ENCODE measurements around the gene HEXD. TPM values are rescaled to one million over a fixed set of nuclear protein-coding genes. Genes with fewer than 3 reads are reported as not detected.
A peak's percentile ranks its signal among the peaks of the same experiment; 100 is the strongest.

HEXD gene
- total and polyA plus RNA-seq, 2 donors (not counting 1 experiment from before 2014, with no cell fraction given) = 6.4 to 16.7 TPM

DNA sequence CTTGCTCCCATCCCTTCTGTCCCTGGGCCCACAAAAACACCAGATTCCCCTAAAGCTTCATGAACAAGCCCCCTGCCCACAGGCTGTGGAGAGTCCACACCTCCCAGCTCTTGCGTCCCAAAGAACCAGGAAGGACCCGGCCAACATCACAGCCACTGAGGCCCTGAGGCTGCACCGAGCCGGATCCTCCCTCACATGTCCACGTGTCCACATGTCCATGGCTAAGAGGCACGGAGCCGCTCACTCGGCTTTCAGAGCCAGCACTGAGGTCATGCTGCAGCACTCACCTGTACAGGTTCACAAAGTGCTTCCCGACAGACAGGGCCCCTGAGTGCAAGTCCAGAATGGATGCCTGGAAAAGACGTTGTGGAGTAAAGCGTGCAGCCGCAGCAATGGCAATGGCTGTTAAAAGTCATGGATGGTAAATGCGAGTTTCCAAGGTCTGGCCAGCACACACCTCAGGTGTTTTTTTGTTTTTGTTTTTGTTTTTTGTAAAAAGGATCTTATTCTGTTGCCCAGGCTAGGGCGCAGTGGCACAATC, 11.9 kb upstream of the HEXD start:
- no peak overlapping the region for H3K9ac ChIP-seq (ENCODE audit: insufficient read depth, low read length)
- no peaks in the 10 kb centered on the region for H3K4me1 ChIP-seq (ENCODE audit: control insufficient read depth, extremely low read depth, insufficient read depth, low read length)
- no peaks in the 10 kb centered on the region for H3K27me3 ChIP-seq (ENCODE audit: control insufficient read depth, insufficient read depth, low read length)
- no peaks in the 10 kb centered on the region for H3K79me2 ChIP-seq (ENCODE audit: control insufficient read depth, insufficient read depth, low read length)
- no peak overlapping the region for H3K4me2 ChIP-seq (ENCODE audit: extremely low read depth, insufficient read depth, low read length)
- TF ChIP-seq, protein P1, sequence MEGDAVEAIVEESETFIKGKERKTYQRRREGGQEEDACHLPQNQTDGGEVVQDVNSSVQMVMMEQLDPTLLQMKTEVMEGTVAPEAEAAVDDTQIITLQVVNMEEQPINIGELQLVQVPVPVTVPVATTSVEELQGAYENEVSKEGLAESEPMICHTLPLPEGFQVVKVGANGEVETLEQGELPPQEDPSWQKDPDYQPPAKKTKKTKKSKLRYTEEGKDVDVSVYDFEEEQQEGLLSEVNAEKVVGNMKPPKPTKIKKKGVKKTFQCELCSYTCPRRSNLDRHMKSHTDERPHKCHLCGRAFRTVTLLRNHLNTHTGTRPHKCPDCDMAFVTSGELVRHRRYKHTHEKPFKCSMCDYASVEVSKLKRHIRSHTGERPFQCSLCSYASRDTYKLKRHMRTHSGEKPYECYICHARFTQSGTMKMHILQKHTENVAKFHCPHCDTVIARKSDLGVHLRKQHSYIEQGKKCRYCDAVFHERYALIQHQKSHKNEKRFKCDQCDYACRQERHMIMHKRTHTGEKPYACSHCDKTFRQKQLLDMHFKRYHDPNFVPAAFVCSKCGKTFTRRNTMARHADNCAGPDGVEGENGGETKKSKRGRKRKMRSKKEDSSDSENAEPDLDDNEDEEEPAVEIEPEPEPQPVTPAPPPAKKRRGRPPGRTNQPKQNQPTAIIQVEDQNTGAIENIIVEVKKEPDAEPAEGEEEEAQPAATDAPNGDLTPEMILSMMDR (conservative IDR thresholded peaks at IDR 0.05 in 1 of 2, IDR thresholded peaks at IDR 0.05 in 1 of 2; ENCODE audit: low read depth in 1 of 2, low read length in 2 of 2) = no peak
- TF ChIP-seq EZH2 (IDR thresholded peaks at IDR 0.05; ENCODE audit: low read length, missing control alignments) = no peak
- no peak overlapping the region for H3K4me3 ChIP-seq (replicated peaks in 1 of 4; ENCODE audit: control extremely low read depth in 1 of 4, insufficient read depth in 1 of 4, low read depth in 3 of 4, low read length in 4 of 4)
- no peaks in the 10 kb centered on the region for H4K20me1 ChIP-seq (ENCODE audit: control insufficient read depth, extremely low read depth, insufficient read depth, low read length)
- H3K36me3 ChIP-seq (ENCODE audit: control insufficient read depth, insufficient read depth, low read length) = peaks cover 5% of the 10 kb centered on the region
- DNase-seq (ENCODE audit: low read depth in 2 of 2) = no peak
- H3K9me3 ChIP-seq (ENCODE audit: control insufficient read depth, insufficient read depth, low read depth, low read length) = no peaks in the 10 kb centered on the region
- H2AFZ ChIP-seq (ENCODE audit: low read length) = no peak overlapping the region
- H3K27ac ChIP-seq (ENCODE audit: insufficient read depth, low read length) = no peak overlapping the region

DNA sequence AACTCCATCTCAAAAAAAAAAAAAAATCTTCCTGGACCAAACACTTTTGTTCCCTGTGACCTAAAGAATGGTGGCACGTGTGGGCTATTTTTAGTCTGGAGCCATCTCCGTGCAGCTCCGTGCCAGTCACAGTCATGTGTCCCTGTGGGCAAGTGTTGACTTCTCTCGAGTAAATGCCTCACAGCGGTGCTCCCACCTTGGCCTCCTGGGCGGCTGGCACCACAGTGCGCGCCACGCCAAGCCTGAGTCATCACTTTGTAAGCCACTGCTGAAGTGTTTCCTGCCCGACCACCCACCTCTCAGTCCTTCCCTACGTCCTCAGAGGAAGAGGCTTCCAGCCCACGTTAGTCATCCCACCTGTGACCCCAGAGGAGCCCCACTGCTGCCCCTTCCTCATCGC, 10.9 kb upstream of the HEXD start:
- Histone ChIP-seq H3K9me3 (ENCODE audit: control insufficient read depth, insufficient read depth, low read depth, low read length) (no peaks in the 10 kb centered on the region), H3K27ac (ENCODE audit: insufficient read depth, low read length) (no peak overlapping the region), H3K79me2 (ENCODE audit: control insufficient read depth, insufficient read depth, low read length) (no peaks in the 10 kb centered on the region), H3K27me3 (ENCODE audit: control insufficient read depth, insufficient read depth, low read length) (no peaks in the 10 kb centered on the region), H4K20me1 (ENCODE audit: control insufficient read depth, extremely low read depth, insufficient read depth, low read length) (no peaks in the 10 kb centered on the region), H3K4me2 (ENCODE audit: extremely low read depth, insufficient read depth, low read length) (no peak overlapping the region), H3K9ac (ENCODE audit: insufficient read depth, low read length) (no peak overlapping the region), H3K36me3 (ENCODE audit: control insufficient read depth, insufficient read depth, low read length) (peaks cover 3% of the 10 kb centered on the region), H3K4me3 (replicated peaks in 1 of 4; ENCODE audit: control extremely low read depth in 1 of 4, insufficient read depth in 1 of 4, low read depth in 3 of 4, low read length in 4 of 4) (no peak overlapping the region), H3K4me1 (ENCODE audit: control insufficient read depth, extremely low read depth, insufficient read depth, low read length) (no peaks in the 10 kb centered on the region), H2AFZ (ENCODE audit: low read length) (no peak overlapping the region)
- TF ChIP-seq, protein P1 (conservative IDR thresholded peaks at IDR 0.05 in 1 of 2, IDR thresholded peaks at IDR 0.05 in 1 of 2; ENCODE audit: low read depth in 1 of 2, low read length in 2 of 2) = no peak
- no peak for TF ChIP-seq EZH2 (IDR thresholded peaks at IDR 0.05; ENCODE audit: low read length, missing control alignments)
- peak in 1 of 2 donors; percentile 71 for DNase-seq (ENCODE audit: low read depth in 2 of 2)

DNA sequence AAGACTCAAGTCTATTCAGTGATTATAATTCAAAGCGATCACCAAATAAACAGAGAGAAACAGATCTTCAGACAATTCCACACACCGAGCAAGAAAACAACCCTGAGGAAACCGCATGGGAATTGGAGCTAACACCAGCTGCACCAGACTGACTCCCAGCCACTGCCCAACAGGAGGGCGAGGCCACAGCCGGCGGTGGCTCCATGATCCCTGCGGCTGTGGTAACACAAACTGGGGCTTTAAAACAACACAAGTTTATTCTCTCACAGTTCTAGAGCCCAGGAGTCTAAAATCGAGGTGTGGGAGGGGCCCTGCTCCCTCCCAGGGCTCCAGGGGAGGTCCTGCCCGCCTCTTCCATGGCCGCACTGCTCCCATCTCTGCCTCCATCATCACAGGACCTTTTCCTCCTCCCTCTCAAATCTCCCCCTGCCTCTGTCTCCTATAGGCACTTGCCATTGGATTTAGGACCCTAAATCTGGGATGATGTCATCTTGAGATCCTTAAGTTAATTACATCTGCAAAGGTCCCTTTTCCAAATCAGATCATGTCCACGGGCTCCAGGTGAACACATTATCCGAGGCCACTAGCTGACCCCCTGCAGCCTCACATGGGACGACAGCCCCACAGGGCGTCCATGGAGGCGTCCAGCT, 9.7 kb upstream of the HEXD start:
- no peaks in the 10 kb centered on the region for H3K27me3 ChIP-seq (ENCODE audit: control insufficient read depth, insufficient read depth, low read length)
- H3K4me2 ChIP-seq (ENCODE audit: extremely low read depth, insufficient read depth, low read length) = no peak overlapping the region
- no peak overlapping the region for H3K27ac ChIP-seq (ENCODE audit: insufficient read depth, low read length)
- no peaks in the 10 kb centered on the region for H4K20me1 ChIP-seq (ENCODE audit: control insufficient read depth, extremely low read depth, insufficient read depth, low read length)
- TF ChIP-seq, protein P1 (conservative IDR thresholded peaks at IDR 0.05 in 1 of 2, IDR thresholded peaks at IDR 0.05 in 1 of 2; ENCODE audit: low read depth in 1 of 2, low read length in 2 of 2) = no peak
- TF ChIP-seq EZH2 (IDR thresholded peaks at IDR 0.05; ENCODE audit: low read length, missing control alignments) = no peak
- no peak overlapping the region for H3K4me3 ChIP-seq (replicated peaks in 1 of 4; ENCODE audit: control extremely low read depth in 1 of 4, insufficient read depth in 1 of 4, low read depth in 3 of 4, low read length in 4 of 4)
- H2AFZ ChIP-seq (ENCODE audit: low read length) = no peak overlapping the region
- H3K4me1 ChIP-seq (ENCODE audit: control insufficient read depth, extremely low read depth, insufficient read depth, low read length) = no peaks in the 10 kb centered on the region
- peaks cover 3% of the 10 kb centered on the region for H3K36me3 ChIP-seq (ENCODE audit: control insufficient read depth, insufficient read depth, low read length)
- no peaks in the 10 kb centered on the region for H3K79me2 ChIP-seq (ENCODE audit: control insufficient read depth, insufficient read depth, low read length)
- no peaks in the 10 kb centered on the region for H3K9me3 ChIP-seq (ENCODE audit: control insufficient read depth, insufficient read depth, low read depth, low read length)
- DNase-seq (ENCODE audit: low read depth in 2 of 2) = no peak
- H3K9ac ChIP-seq (ENCODE audit: insufficient read depth, low read length) = no peak overlapping the region

All from fibroblast of lung (primary cell).